Measurements from ENCODE around the gene PCSK1N.
"Not testable (repeated sequence)": the region's sequence is repeated elsewhere in the genome, so short reads cannot be mapped to it uniquely, and the experiment has no call there.

PCSK1N gene

GRCh38 chrX:48823053-48823452 is 12.4 kb downstream of the PCSK1N start:
- DNase-seq (ENCODE audit: low spot score): no peak

GRCh38 chrX:48819394-48819793 is 16.0 kb downstream of the PCSK1N start:
- DNase-seq (ENCODE audit: low spot score): not testable (repeated sequence)

- DNase-seq (ENCODE audit: low spot score): no peak
These were observed 16.5 kb downstream of the PCSK1N start for GRCh38 chrX:48818866-48819265.

GRCh38 chrX:48818098-48818497 is 17.3 kb downstream of the PCSK1N start:
- no peak for DNase-seq (ENCODE audit: low spot score)

GRCh38 chrX:48816014-48816810 is 19.2 kb downstream of the PCSK1N start:
- DNase-seq (ENCODE audit: low spot score): no peak

GRCh38 chrX:48815266-48815665 is 20.1 kb downstream of the PCSK1N start:
- DNase-seq (ENCODE audit: low spot score): no peak

GRCh38 chrX:48814722-48815121 is 20.7 kb downstream of the PCSK1N start:
- no peak for DNase-seq (ENCODE audit: low spot score)

GRCh38 chrX:48813644-48814043 is 21.8 kb downstream of the PCSK1N start:
- no peak for DNase-seq (ENCODE audit: low spot score)

GRCh38 chrX:48806081-48806480 is 29.3 kb downstream of the PCSK1N start:
- DNase-seq (ENCODE audit: low spot score): no peak

GRCh38 chrX:48802905-48803200 is 32.6 kb downstream of the PCSK1N start:
- no peak for DNase-seq (ENCODE audit: low spot score)

GRCh38 chrX:48802089-48802904 is 33.1 kb downstream of the PCSK1N start:
- peak; percentile 85 for DNase-seq (ENCODE audit: low spot score)

- DNase-seq (ENCODE audit: low spot score): peak; percentile 97
These were observed 33.9 kb downstream of the PCSK1N start, which contains the start of gene HDAC6 for GRCh38 chrX:48801280-48802088. HDAC6 (plus strand) TSS chrX:48802067; CDS start chrX:48802693, 626 bp downstream.

GRCh38 chrX:48800574-48801279 is 34.7 kb downstream of the PCSK1N start:
- no peak for DNase-seq (ENCODE audit: low spot score)

- no peak for DNase-seq (ENCODE audit: low spot score)
These were observed 37.1 kb downstream of the PCSK1N start for GRCh38 chrX:48798318-48798717.

GRCh38 chrX:48794911-48795515 is 40.4 kb downstream of the PCSK1N start:
- no peak for DNase-seq (ENCODE audit: low spot score)

- DNase-seq (ENCODE audit: low spot score): no peak
These were observed 41.0 kb downstream of the PCSK1N start for GRCh38 chrX:48794340-48794910.

GRCh38 chrX:48793935-48794334 is 41.5 kb downstream of the PCSK1N start:
- no peak for DNase-seq (ENCODE audit: low spot score)

GRCh38 chrX:48792219-48792618 is 43.2 kb downstream of the PCSK1N start:
- no peak for DNase-seq (ENCODE audit: low spot score)

GRCh38 chrX:48791063-48791820 is 44.2 kb downstream of the PCSK1N start:
- DNase-seq (ENCODE audit: low spot score): no peak

- DNase-seq (ENCODE audit: low spot score): no peak
These were observed 44.9 kb downstream of the PCSK1N start for GRCh38 chrX:48790477-48790876.

All from COLO829 (cell line).